Adrenal gland (tissue), 5 donors: ENCODE data around the gene NPTXR.

Experiments
- POLR2A ChIP-seq, 2 donors: fragments of 450-650 bp; IDR thresholded peaks; one replicate each; pipeline ENCODE4 v1.6.1; 2017; ENCODE audit warnings: antibody characterized with exemption in 2 of 2, mild to moderate bottlenecking in 2 of 2, moderate library complexity in 1 of 2
- TF ChIP-seq, protein P1 (sequence below), 6 experiments: fragments of 450-650 bp in 4 of 6; fragments of 200-600 bp in 2 of 6; sonication (generic) in 1 of 6; IDR thresholded peaks; 1 replicate in 5 of 6; 2 replicates in 1 of 6; pipeline versions ENCODE4 v1.5.1 to v1.8.0; 2016 to 2021; ENCODE audit warnings: antibody characterized with exemption in 6 of 6, mild to moderate bottlenecking in 2 of 6, moderate library complexity in 1 of 6
- donor health status: DM: no; HTN: no; CAD: no.

DNA sequence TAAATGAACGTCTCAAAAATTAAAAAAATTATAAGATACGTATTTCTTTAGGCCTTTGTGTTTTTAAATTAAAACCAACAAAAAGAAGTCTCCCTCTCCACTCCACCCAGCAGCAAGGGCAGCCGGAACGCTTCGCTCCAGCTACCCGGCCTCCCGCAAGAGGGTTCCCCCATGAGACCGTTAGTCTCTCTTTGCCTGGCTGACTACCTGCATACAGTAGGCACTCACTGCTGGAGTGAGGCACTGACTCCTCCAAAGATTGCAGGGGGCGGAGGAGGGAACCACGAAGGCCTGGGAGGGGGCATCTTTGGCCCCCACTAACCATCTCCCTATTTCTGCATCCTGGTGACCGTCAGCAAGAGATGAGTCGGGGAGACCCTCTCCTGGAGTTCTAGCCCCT lies 18.1 kb upstream of the NPTXR start:
- TF ChIP-seq POLR2A (IDR thresholded peaks at IDR 0.05), result no peak
- TF ChIP-seq, protein P1, sequence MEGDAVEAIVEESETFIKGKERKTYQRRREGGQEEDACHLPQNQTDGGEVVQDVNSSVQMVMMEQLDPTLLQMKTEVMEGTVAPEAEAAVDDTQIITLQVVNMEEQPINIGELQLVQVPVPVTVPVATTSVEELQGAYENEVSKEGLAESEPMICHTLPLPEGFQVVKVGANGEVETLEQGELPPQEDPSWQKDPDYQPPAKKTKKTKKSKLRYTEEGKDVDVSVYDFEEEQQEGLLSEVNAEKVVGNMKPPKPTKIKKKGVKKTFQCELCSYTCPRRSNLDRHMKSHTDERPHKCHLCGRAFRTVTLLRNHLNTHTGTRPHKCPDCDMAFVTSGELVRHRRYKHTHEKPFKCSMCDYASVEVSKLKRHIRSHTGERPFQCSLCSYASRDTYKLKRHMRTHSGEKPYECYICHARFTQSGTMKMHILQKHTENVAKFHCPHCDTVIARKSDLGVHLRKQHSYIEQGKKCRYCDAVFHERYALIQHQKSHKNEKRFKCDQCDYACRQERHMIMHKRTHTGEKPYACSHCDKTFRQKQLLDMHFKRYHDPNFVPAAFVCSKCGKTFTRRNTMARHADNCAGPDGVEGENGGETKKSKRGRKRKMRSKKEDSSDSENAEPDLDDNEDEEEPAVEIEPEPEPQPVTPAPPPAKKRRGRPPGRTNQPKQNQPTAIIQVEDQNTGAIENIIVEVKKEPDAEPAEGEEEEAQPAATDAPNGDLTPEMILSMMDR (IDR thresholded peaks at IDR 0.05), result no peak
